GM12878 (cell line): ENCODE measurements around the gene YWHAQ. TPM values are rescaled to one million over a fixed set of nuclear protein-coding genes. Genes with fewer than 3 reads are reported as not detected.
"Not testable (repeated sequence)": the region's sequence is repeated elsewhere in the genome, so short reads cannot be mapped to it uniquely, and the experiment has no call there.

Experiments used
- ATAC-seq: fragments of 200-7000 bp; cut with Tn5 transposase; 3 replicates; pipeline ENCODE4 v1.9.1; 2020; ENCODE audit warnings: mild to moderate bottlenecking, moderate library complexity
- BruUV-seq: library from RNA; stranded (reverse); fragments of 400-500 nt; replicated peaks from 2 replicates; lab custom pipeline; 2021; lab: Mats Ljungman, UMichigan
- CTCF ChIA-PET: fragments of 300-600 bp; sonication (Branson Sonifier 250); formaldehyde crosslinking; extraction: SDS; loops from one replicate; lab custom pipeline; 2021; ENCODE audit warnings: inconsistent platforms; lab: Yijun Ruan, JAX
- POLR2A ChIA-PET: fragments of 350-600 bp; formaldehyde crosslinking; extraction: SDS; loops from one replicate; lab custom pipeline; 2021; ENCODE audit warnings: inconsistent platforms; lab: Charles Lee
- RAD21 ChIA-PET: fragments of 300-600 bp; sonication (Branson Sonifier 250); formaldehyde crosslinking; loops from one replicate; lab custom pipeline; 2023; ENCODE audit warnings: antibody characterized with exemption; ENCODE audit not compliant: unreplicated experiment; lab: Charles Lee
- SMC1A ChIA-PET: fragments of 300-600 bp; sonication (Branson Sonifier 250); formaldehyde crosslinking; loops from one replicate; lab custom pipeline; 2023; ENCODE audit not compliant: unreplicated experiment, uncharacterized antibody; lab: Charles Lee
- DNase-seq: peaks from one replicate; pipeline ENCODE4 v3.0.0-alpha.2; 2011; ENCODE audit warnings: low read depth, low spot score
- FAIRE-seq: peaks from 3 replicates; lab custom pipeline; 2011; peaks lifted over from hg19 to GRCh38; lab: Jason Lieb, UNC
- H2AFZ ChIP-seq: 2 replicates; pipeline ENCODE4 v1.6.0; 2011; ENCODE audit warnings: low read depth, low read length, control low read depth; ENCODE audit not compliant: control insufficient read depth
- H3K27ac ChIP-seq: 2 replicates; pipeline ENCODE4 v1.5.1; 2011; ENCODE audit warnings: control low read depth; ENCODE audit not compliant: control insufficient read depth, insufficient read depth
- H3K27me3 ChIP-seq, 2 experiments: replicated peaks in 1 of 2; 2 replicates each; pipeline versions ENCODE4 v1.6.0 to v1.6.1; 2011; ENCODE audit warnings: low read length in 1 of 2; ENCODE audit not compliant: control insufficient read depth in 2 of 2, insufficient read depth in 2 of 2
- H3K36me3 ChIP-seq, 2 experiments: 2 replicates each; pipeline ENCODE4 v1.5.1; 2011; ENCODE audit warnings: low read length in 1 of 2; ENCODE audit not compliant: control insufficient read depth in 2 of 2, insufficient read depth in 2 of 2
- H3K4me1 ChIP-seq: 2 replicates; pipeline ENCODE4 v1.6.1; 2011; ENCODE audit warnings: mild to moderate bottlenecking, low read length, moderate library complexity, mixed read lengths; ENCODE audit not compliant: control insufficient read depth, insufficient read depth
- H3K4me2 ChIP-seq: 2 replicates; pipeline ENCODE4 v1.6.0; 2011; ENCODE audit warnings: control low read depth; ENCODE audit not compliant: control insufficient read depth, insufficient read depth
- H3K4me3 ChIP-seq: fragments of 200-600 bp; sonication (generic); 2 replicates; pipeline ENCODE4 v1.5.1; 2016
- H3K79me2 ChIP-seq: 2 replicates; pipeline ENCODE4 v1.6.0; 2011; ENCODE audit warnings: low read length; ENCODE audit not compliant: control insufficient read depth, insufficient read depth
- H3K9ac ChIP-seq: 2 replicates; pipeline ENCODE4 v1.8.0; 2011; ENCODE audit warnings: low read length, control low read depth, mixed read lengths; ENCODE audit not compliant: control insufficient read depth, insufficient read depth
- H3K9me3 ChIP-seq: replicated peaks from 3 replicates; pipeline ENCODE4 v1.5.1; 2011; ENCODE audit warnings: mild to moderate bottlenecking, low read length; ENCODE audit not compliant: control insufficient read depth, insufficient read depth
- H4K20me1 ChIP-seq: 2 replicates; pipeline ENCODE4 v1.6.0; 2011; ENCODE audit not compliant: control insufficient read depth, insufficient read depth
- BCL11A ChIP-seq: IDR thresholded peaks from 2 replicates; pipeline ENCODE4 v1.6.1; 2011; ENCODE audit warnings: low read depth, low read length
- BRCA1 ChIP-seq: IDR thresholded peaks from 2 replicates; pipeline ENCODE4 v1.6.1; 2011; ENCODE audit warnings: low read depth, low read length, improper control_type of control experiment
- CBX5 ChIP-seq: sonication (generic); IDR thresholded peaks from 2 replicates; pipeline ENCODE4 v1.6.1; 2016; ENCODE audit warnings: low read depth, moderate library complexity, mild to moderate bottlenecking, inconsistent platforms
- CTCF ChIP-seq, 3 experiments: IDR thresholded peaks in 2 of 3; conservative IDR thresholded peaks in 1 of 3; 2 replicates each; pipeline ENCODE4 v1.5.1; 2011; ENCODE audit warnings: low read depth in 3 of 3, low read length in 3 of 3, mild to moderate bottlenecking in 3 of 3, control low read depth in 2 of 3, moderate library complexity in 2 of 3, inconsistent platforms in 1 of 3, mixed read lengths in 1 of 3; ENCODE audit not compliant: control insufficient read depth in 2 of 3, insufficient read depth in 1 of 3; ENCODE audit errors: extremely low read depth in 1 of 3
- GABPA ChIP-seq: IDR thresholded peaks from 2 replicates; pipeline ENCODE4 v1.6.1; 2014; ENCODE audit warnings: antibody characterized with exemption, low read depth, mild to moderate bottlenecking, inconsistent platforms
- IRF4 ChIP-seq: IDR thresholded peaks from 2 replicates; pipeline ENCODE4 v1.6.1; 2011; ENCODE audit warnings: low read depth, low read length
- IRF5 ChIP-seq: fragments of 450-650 bp; IDR thresholded peaks from 2 replicates; pipeline ENCODE4 v1.6.1; 2017; ENCODE audit warnings: borderline replicate concordance
- RAD21 ChIP-seq: IDR thresholded peaks from 2 replicates; pipeline ENCODE4 v1.6.1; 2011; ENCODE audit warnings: mild to moderate bottlenecking, low read depth, low read length, moderate library complexity; ENCODE audit not compliant: insufficient read depth
- RCOR1 ChIP-seq: conservative IDR thresholded peaks from 2 replicates; pipeline ENCODE4 v1.6.1; 2012; ENCODE audit warnings: low read depth, low read length, improper control_type of control experiment
- SPI1 ChIP-seq: IDR thresholded peaks from 2 replicates; pipeline ENCODE4 v1.6.1; 2011; ENCODE audit warnings: low read depth, mild to moderate bottlenecking, low read length, moderate library complexity, borderline replicate concordance; ENCODE audit not compliant: insufficient read depth
- SREBF1 ChIP-seq: IDR thresholded peaks from 2 replicates; pipeline ENCODE4 v1.6.1; 2012; ENCODE audit warnings: mild to moderate bottlenecking, low read length
- SREBF2 ChIP-seq: IDR thresholded peaks from 2 replicates; pipeline ENCODE4 v1.6.1; 2012; ENCODE audit warnings: mild to moderate bottlenecking, low read length
- WGBS: methylation state at CpG from one replicate; pipeline ENCODE4 v1.1.6; 2016; ENCODE audit warnings: low lambda C conversion rate; ENCODE audit not compliant: insufficient replicate concordance, insufficient coverage; ENCODE audit errors: missing lambda C conversion rate; 5-methylcytosine and 5-hydroxymethylcytosine counted together
- in situ Hi-C: fragments of 300-500 bp; cut with MboI; formaldehyde crosslinking; loops from 9 replicates; pipeline ENCODE4 v1.14.3; 2018; ENCODE audit warnings: mixed read lengths
- intact Hi-C: fragments of 100-400 bp; cut with micrococcal nuclease; formaldehyde crosslinking; loops from one replicate; pipeline ENCODE4 v1.14.2; 2022; ENCODE audit not compliant: unreplicated experiment
- polyA plus RNA-seq, 11 experiments: library from polyadenylated mRNA; depleted of rRNA in 4 of 11; unstranded in 6 of 11; stranded (reverse) in 5 of 11; fragments of >200 nt; fragmentation: Nextera tagmentation in 4 of 11; fragmentation: Illumina TruSeq in 1 of 11; extraction: Ambion mirVana in 4 of 11; extraction: Trizol in 1 of 11; gene quantifications; 1 replicate in 1 of 11; 2 replicates in 10 of 11; pipeline versions ENCODE4 v1.2.1 to v1.2.3, GENCODE V29; 2011 to 2016; ENCODE audit warnings: inconsistent platforms in 2 of 11, missing spikeins in 2 of 11, low read depth in 1 of 11
- total RNA-seq, 4 experiments: library from RNA; depleted of rRNA in 3 of 4; stranded (reverse); fragments of >200 nt in 3 of 4; fragmentation: Illumina TruSeq in 1 of 4; extraction: Trizol in 1 of 4; gene quantifications; 2 replicates each; pipeline versions ENCODE4 v1.2.1 to v1.2.3, GENCODE V29; 2013 to 2021

The YWHAQ gene
- total and polyA plus RNA-seq, 10 of the 15 experiments (the other 5 are each of a cell fraction or from before 2014, with no cell fraction given): 63.0 to 515 (median 219) TPM

- Histone ChIP-seq H3K9me3 (no peaks in the 10 kb centered on the region), H3K9ac (no peak overlapping the region), H3K4me2 (no peak overlapping the region), H3K79me2 (no peaks in the 10 kb centered on the region), H3K27me3 (no peaks in the 10 kb centered on the region), H3K36me3 (peaks cover 2 to 23% of the 10 kb centered on the region in 2 experiments), H4K20me1 (no peaks in the 10 kb centered on the region), H3K4me1 (no peaks in the 10 kb centered on the region), H3K4me3 (no peak overlapping the region), H2AFZ (no peak overlapping the region), H3K27ac (no peak overlapping the region)
- TF ChIP-seq SREBF1: no peak
- TF ChIP-seq BRCA1: no peak
- no peak for TF ChIP-seq GABPA
- no peak for TF ChIP-seq SREBF2
- no peak for TF ChIP-seq SPI1
- no peak for TF ChIP-seq IRF4
- no peak for TF ChIP-seq CBX5
- no peak for TF ChIP-seq IRF5
- TF ChIP-seq CTCF (IDR thresholded peaks at IDR 0.05 in 2 of 3, conservative IDR thresholded peaks at IDR 0.05 in 1 of 3; ENCODE audit: control insufficient read depth in 2 of 3, extremely low read depth in 1 of 3, insufficient read depth in 1 of 3, low read depth in 3 of 3, low read length in 3 of 3): no peak
- TF ChIP-seq RAD21: no peak
- no peak for TF ChIP-seq BCL11A
- no peak for TF ChIP-seq RCOR1
- ChIA-PET CTCF (interaction anchor here (0.6 kb wide), 1 partner anchor 398 kb away, joined by 3 read pairs; no protein-coding TSS in a partner anchor), RAD21 (no interaction called here), SMC1A (interaction anchor here (1.2 kb wide), 1 partner anchor 11 kb away, joined by 3 read pairs; no protein-coding TSS in a partner anchor), POLR2A (no interaction called here)
- no peak for DNase-seq
- in situ Hi-C loops (no loop called here), intact Hi-C loops (no loop called here)
- no peak for FAIRE-seq
- no TSS peak for BruUV-seq
- ATAC-seq: no peak
- 97% methylated on average over 5 of the region's 5 CpGs for WGBS
These were observed 45.3 kb downstream of the YWHAQ start for GRCh38 chr2:9585486-9585885.

- H3K36me3 ChIP-seq: peaks cover 2 to 20% of the 10 kb centered on the region in 2 experiments; a peak in 3 of 4 replicates
- H3K4me1 ChIP-seq, H2AFZ ChIP-seq, ATAC-seq, H3K9ac ChIP-seq, RAD21 ChIA-PET, BruUV-seq, H3K79me2 ChIP-seq, H3K9me3 ChIP-seq, FAIRE-seq, intact Hi-C loops, H4K20me1 ChIP-seq, DNase-seq, H3K4me2 ChIP-seq, H3K27ac ChIP-seq, H3K4me3 ChIP-seq, in situ Hi-C loops, H3K27me3 ChIP-seq: not testable (repeated sequence)
- SMC1A ChIA-PET: interaction anchor here (1.2 kb wide), 1 partner anchor 10 kb away, joined by 3 read pairs; no protein-coding TSS in a partner anchor
- POLR2A ChIA-PET: interaction anchor here (0.5 kb wide), 1 partner anchor 202 kb away, joined by 3 read pairs; no protein-coding TSS in a partner anchor
- CTCF ChIA-PET: interaction anchor here (0.6 kb wide), 1 partner anchor 398 kb away, joined by 3 read pairs; no protein-coding TSS in a partner anchor
These were observed 45.9 kb downstream of the YWHAQ start for GRCh38 chr2:9584902-9585301.
